ENCODE measurements around the gene CABCOCO1.
A peak's percentile ranks its signal among the peaks of the same experiment; 100 is the strongest.
"Not testable (repeated sequence)": the region's sequence is repeated elsewhere in the genome, so short reads cannot be mapped to it uniquely, and the experiment has no call there.

CABCOCO1 gene

DNA sequence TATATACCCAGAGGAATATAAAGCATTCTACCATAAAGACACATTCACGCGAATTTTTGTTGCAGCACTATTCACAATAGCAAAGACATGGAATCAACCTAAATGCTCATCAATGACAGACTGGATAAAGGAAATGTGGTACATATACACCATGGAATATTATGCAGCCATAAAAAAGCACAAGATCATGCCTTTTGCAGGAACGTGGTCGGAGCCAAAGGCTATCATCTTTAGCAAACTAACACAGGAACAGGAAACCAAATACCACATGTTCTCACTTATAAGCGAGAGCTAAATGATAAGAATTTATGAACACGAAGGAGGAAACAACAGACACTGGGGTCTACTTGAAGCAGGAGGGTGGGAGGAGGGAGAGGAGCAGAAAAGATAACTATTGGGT, 74.7 kb downstream of the CABCOCO1 start:
- H3K9ac ChIP-seq (ENCODE audit: low read length); H3K4me1 ChIP-seq (ENCODE audit: control insufficient read depth, insufficient read depth, low read length); H3K27me3 ChIP-seq (ENCODE audit: control insufficient read depth, insufficient read depth, low read length); H3K36me3 ChIP-seq (ENCODE audit: control insufficient read depth, insufficient read depth, low read length); H3K27ac ChIP-seq (ENCODE audit: low read depth, low read length); H3K4me3 ChIP-seq (ENCODE audit: low read depth, low read length); H3K9me3 ChIP-seq (ENCODE audit: control insufficient read depth, insufficient read depth, low read depth, low read length): not testable (repeated sequence)

DNA sequence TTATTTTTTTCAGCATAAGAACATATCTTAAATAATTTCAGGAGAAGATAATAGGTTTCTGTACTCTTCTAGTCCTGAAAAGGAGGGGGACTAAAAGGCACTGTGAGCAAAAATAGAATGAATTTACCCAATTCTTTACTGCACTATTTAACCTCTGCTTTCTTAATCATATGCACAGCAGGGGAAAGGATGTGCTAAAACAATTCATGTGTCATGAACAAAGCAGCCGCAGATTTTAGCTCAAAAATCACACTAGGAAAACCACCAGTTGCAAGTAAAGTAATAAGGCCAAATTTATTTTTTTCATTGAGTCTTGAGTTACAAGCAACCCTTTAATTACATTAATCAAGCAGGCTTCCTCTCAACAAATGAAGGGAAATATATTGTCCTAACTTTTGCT, 80.1 kb downstream of the CABCOCO1 start:
- H3K9ac ChIP-seq (ENCODE audit: low read length) = no peak overlapping the region
- no peaks in the 10 kb centered on the region for H3K4me1 ChIP-seq (ENCODE audit: control insufficient read depth, insufficient read depth, low read length)
- no peaks in the 10 kb centered on the region for H3K27me3 ChIP-seq (ENCODE audit: control insufficient read depth, insufficient read depth, low read length)
- H3K36me3 ChIP-seq (ENCODE audit: control insufficient read depth, insufficient read depth, low read length) = no peaks in the 10 kb centered on the region
- H3K9me3 ChIP-seq (ENCODE audit: control insufficient read depth, insufficient read depth, low read depth, low read length) = no peaks in the 10 kb centered on the region
- H3K27ac ChIP-seq (ENCODE audit: low read depth, low read length) = no peak overlapping the region
- H3K4me3 ChIP-seq (ENCODE audit: low read depth, low read length) = no peak overlapping the region

DNA sequence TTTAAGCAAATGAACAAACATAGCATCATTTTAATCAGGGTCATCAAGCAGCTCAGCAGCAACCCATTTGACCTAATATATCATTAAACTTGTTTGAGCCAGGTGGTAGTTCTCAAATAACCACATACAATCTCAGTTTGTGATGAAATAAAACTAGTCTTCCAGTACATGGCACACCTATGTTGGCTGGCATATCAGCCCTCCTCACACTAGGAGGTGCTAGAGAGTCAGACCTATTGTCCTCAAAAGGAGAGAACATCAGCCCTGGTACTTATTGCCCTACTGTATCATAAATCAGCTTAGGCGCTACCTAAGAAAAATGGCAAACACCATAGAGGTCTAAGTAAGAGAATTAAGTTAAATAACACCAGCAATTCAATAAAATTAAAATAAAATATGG, 81.7 kb downstream of the CABCOCO1 start:
- Histone ChIP-seq H3K4me3 (ENCODE audit: low read depth, low read length) (no peak overlapping the region), H3K27me3 (ENCODE audit: control insufficient read depth, insufficient read depth, low read length) (no peaks in the 10 kb centered on the region), H3K4me1 (ENCODE audit: control insufficient read depth, insufficient read depth, low read length) (no peaks in the 10 kb centered on the region), H3K27ac (ENCODE audit: low read depth, low read length) (no peak overlapping the region), H3K36me3 (ENCODE audit: control insufficient read depth, insufficient read depth, low read length) (no peaks in the 10 kb centered on the region), H3K9me3 (ENCODE audit: control insufficient read depth, insufficient read depth, low read depth, low read length) (no peaks in the 10 kb centered on the region), H3K9ac (ENCODE audit: low read length) (no peak overlapping the region)

DNA sequence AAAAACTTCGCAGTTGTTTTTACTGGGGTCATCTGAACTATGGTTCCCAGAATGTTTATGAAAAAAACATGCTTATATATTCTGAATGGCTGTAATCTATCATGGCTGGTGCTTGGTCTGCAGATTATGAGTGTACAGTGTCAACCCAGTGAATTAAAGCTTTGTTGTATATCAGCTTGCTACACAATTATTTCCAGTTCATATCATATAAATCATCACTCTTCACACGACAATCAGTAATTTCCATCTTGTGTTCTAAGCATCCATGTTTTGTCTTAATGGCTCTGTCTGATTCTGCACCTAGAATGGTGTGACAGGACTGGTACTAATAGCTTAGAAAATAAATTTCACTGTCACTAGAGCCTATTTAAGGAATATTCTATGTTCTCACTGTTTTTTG, 83.6 kb downstream of the CABCOCO1 start:
- Histone ChIP-seq H3K4me3 (ENCODE audit: low read depth, low read length) (no peak overlapping the region), H3K9me3 (ENCODE audit: control insufficient read depth, insufficient read depth, low read depth, low read length) (no peaks in the 10 kb centered on the region), H3K27me3 (ENCODE audit: control insufficient read depth, insufficient read depth, low read length) (no peaks in the 10 kb centered on the region), H3K27ac (ENCODE audit: low read depth, low read length) (no peak overlapping the region), H3K36me3 (ENCODE audit: control insufficient read depth, insufficient read depth, low read length) (no peaks in the 10 kb centered on the region), H3K9ac (ENCODE audit: low read length) (no peak overlapping the region), H3K4me1 (ENCODE audit: control insufficient read depth, insufficient read depth, low read length) (no peaks in the 10 kb centered on the region)

DNA sequence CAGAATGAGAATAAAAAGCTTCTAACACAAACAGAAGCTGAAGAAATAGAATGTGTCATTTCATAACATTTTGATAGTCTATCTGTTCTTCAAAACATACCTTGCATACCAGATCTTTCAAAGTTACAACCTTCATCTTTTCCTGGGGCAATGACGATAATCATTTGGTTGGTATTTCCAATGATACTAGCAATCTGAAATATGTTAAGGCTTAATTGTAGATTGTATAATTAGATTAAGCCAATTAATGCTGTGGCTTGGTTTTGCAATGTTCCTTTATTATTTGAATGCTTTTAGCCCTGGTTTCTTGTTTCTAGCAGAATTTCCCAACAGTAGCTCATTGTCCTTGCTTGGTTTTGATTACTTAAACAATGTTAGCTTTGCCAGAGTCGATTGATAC, 84.6 kb downstream of the CABCOCO1 start:
- Histone ChIP-seq H3K4me3 (ENCODE audit: low read depth, low read length) (no peak overlapping the region), H3K4me1 (ENCODE audit: control insufficient read depth, insufficient read depth, low read length) (no peaks in the 10 kb centered on the region)

DNA sequence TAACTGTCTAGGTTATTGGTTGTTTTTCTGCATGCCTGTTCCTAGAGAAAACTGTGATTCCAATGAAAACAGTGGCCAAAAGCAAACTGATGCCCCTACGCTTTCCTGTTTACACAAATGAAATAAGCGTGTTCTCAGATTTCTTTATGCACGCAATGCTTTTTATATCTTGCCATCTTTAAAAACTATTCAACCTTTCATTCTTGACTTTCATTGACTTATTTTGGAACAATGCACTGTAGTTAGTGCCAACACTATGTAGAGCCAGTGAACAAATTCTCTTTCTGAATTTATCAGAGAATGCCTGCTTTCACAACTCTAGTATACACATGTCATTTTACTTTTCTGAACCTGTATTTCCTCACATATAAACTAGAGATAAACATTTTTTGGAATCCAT, 86.6 kb downstream of the CABCOCO1 start:
- no peak overlapping the region for H3K4me3 ChIP-seq (ENCODE audit: low read depth, low read length)
- H3K27ac ChIP-seq (ENCODE audit: low read depth, low read length) = no peak overlapping the region
- peaks cover 1% of the 10 kb centered on the region; the same call in 1 of the 2 replicates for H3K4me1 ChIP-seq (ENCODE audit: control insufficient read depth, insufficient read depth, low read length)
- H3K9me3 ChIP-seq (ENCODE audit: control insufficient read depth, insufficient read depth, low read depth, low read length) = no peaks in the 10 kb centered on the region
- H3K36me3 ChIP-seq (ENCODE audit: control insufficient read depth, insufficient read depth, low read length) = no peaks in the 10 kb centered on the region
- H3K9ac ChIP-seq (ENCODE audit: low read length) = no peak overlapping the region
- H3K27me3 ChIP-seq (ENCODE audit: control insufficient read depth, insufficient read depth, low read length) = no peaks in the 10 kb centered on the region

More for the DNA sequence above, 84.6 kb downstream of the CABCOCO1 start:
- no peak overlapping the region for H3K27ac ChIP-seq (ENCODE audit: low read depth, low read length)
- H3K36me3 ChIP-seq (ENCODE audit: control insufficient read depth, insufficient read depth, low read length) = no peaks in the 10 kb centered on the region
- H3K9me3 ChIP-seq (ENCODE audit: control insufficient read depth, insufficient read depth, low read depth, low read length) = no peaks in the 10 kb centered on the region
- H3K9ac ChIP-seq (ENCODE audit: low read length) = no peak overlapping the region
- H3K27me3 ChIP-seq (ENCODE audit: control insufficient read depth, insufficient read depth, low read length) = no peaks in the 10 kb centered on the region

DNA sequence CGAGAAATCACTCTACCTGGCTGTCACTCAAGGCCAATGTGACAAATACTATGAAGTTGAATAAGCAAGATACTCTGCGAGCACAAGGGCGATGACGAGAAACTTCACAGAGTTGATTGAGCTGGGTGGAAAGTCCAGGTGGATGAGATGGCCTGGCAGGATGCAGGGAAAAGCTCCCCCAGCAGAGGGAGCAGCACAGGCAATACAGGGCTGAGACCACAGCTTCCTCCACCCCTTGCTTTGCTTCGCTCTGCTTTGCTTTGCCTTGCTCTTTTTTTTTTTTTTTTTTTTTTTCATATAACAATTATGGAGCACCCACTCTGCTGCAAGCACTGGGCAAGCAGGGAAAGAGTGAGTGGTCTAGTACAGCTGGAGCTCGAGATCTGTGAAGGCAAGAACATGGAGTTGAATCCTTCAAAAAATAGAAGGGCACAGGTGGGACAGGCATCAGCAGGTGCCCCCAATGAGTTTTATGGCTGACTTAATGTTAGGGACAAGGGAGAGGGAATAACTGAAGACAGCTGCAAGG, 88.3 kb downstream of the CABCOCO1 start:
- no peaks in the 10 kb centered on the region for H3K27me3 ChIP-seq (ENCODE audit: control insufficient read depth, insufficient read depth, low read length)
- H3K9ac ChIP-seq (ENCODE audit: low read length) = no peak overlapping the region
- no peak overlapping the region for H3K4me3 ChIP-seq (ENCODE audit: low read depth, low read length)

DNA sequence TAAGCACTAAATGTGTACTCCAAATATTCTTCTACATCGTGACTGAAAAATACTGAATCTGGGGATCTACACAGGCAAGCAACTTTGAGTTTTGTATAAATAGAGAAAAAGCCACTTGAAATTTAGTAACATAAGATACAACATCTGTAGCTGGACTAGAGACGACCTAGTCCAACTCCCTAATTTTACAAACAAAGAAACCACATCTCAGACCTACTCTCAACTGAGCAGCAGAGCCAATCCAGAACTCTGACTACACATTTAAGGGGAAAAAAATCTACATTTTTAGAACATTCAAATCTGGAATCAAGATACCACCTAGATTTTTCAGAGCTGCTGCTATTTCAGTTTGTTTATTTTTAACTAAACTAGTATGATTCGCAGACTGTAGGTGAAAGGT, 88.9 kb downstream of the CABCOCO1 start:
- Histone ChIP-seq H3K27ac (ENCODE audit: low read depth, low read length) (no peak overlapping the region), H3K9ac (ENCODE audit: low read length) (no peak overlapping the region), H3K36me3 (ENCODE audit: control insufficient read depth, insufficient read depth, low read length) (no peaks in the 10 kb centered on the region), H3K4me3 (ENCODE audit: low read depth, low read length) (no peak overlapping the region), H3K27me3 (ENCODE audit: control insufficient read depth, insufficient read depth, low read length) (no peaks in the 10 kb centered on the region), H3K4me1 (ENCODE audit: control insufficient read depth, insufficient read depth, low read length) (peaks cover 8% of the 10 kb centered on the region), H3K9me3 (ENCODE audit: control insufficient read depth, insufficient read depth, low read depth, low read length) (no peaks in the 10 kb centered on the region)

More for the DNA sequence above, 88.3 kb downstream of the CABCOCO1 start:
- Histone ChIP-seq H3K9me3 (ENCODE audit: control insufficient read depth, insufficient read depth, low read depth, low read length) (no peaks in the 10 kb centered on the region), H3K27ac (ENCODE audit: low read depth, low read length) (no peak overlapping the region), H3K36me3 (ENCODE audit: control insufficient read depth, insufficient read depth, low read length) (no peaks in the 10 kb centered on the region), H3K4me1 (ENCODE audit: control insufficient read depth, insufficient read depth, low read length) (peaks cover 8% of the 10 kb centered on the region)

DNA sequence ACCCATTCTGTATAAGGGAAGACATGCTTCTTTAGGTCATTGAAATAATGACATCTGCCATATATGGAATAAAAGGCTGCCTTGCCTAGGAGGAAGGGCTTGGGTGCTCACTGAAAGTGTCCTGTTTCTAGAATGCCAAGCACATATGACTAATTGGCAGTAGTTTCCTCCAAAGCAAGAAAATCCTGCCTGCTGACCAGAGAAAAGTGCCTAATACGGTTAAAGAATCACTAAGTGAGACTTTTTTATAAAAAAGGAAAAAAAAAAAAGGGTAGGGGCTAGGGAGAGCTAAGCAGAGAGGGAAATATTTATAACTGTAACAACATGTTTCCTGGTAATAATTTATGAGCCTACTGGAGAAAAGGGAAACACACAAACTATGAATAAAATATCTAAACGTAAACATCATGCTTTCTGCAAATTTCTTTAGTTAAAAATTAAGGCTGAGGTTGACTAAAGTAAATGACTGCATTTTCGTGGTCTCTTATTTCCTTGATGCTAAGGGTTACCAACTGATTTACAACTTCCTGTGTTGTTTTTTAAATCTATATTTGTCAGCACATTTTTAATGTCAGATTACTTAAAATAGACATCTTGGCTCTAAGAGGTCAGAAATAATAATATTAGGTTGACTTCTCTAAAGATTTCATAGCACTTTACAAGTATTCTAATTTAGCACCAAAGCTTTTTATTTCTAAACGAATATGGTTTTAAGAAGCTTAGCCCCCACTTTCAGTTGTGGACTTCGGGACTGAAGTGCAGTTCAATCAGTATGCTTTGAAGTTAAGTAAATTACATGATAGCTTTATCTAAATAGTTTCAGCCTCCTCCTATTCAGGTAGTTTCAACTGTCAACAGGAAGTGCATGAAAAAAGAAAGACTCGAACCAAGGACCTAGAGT, 89.6 kb downstream of the CABCOCO1 start:
- H3K4me3 ChIP-seq (ENCODE audit: low read depth, low read length) = no peak overlapping the region
- peaks cover 8% of the 10 kb centered on the region for H3K4me1 ChIP-seq (ENCODE audit: control insufficient read depth, insufficient read depth, low read length)
- H3K36me3 ChIP-seq (ENCODE audit: control insufficient read depth, insufficient read depth, low read length) = no peaks in the 10 kb centered on the region
- H3K27me3 ChIP-seq (ENCODE audit: control insufficient read depth, insufficient read depth, low read length) = no peaks in the 10 kb centered on the region
- H3K9ac ChIP-seq (ENCODE audit: low read length) = no peak overlapping the region
- no peaks in the 10 kb centered on the region for H3K9me3 ChIP-seq (ENCODE audit: control insufficient read depth, insufficient read depth, low read depth, low read length)
- H3K27ac ChIP-seq (ENCODE audit: low read depth, low read length) = 0 out of 2 replicates have a peak overlapping the region, but pooled peaks have one; percentile 13

DNA sequence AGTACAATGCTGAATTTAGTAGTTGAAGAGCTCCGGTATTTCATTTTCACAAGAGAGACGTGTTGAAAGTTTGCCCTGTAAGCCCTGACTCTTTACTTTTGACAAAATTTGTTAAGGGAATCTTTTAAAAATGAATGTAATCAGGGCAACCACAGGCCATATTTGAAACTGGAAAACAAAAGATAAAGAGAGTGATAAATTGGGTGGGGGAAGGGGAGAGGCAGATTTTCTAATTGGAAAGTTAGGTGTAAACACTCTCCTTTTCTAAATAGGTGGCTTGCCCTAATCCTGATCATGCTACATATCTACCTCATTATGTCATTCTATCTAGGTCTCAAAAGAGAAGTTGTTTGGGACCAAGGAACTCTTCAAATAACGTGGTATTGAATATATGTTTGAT, 90.7 kb downstream of the CABCOCO1 start:
- no peak overlapping the region for H3K9ac ChIP-seq (ENCODE audit: low read length)
- no peak overlapping the region for H3K27ac ChIP-seq (ENCODE audit: low read depth, low read length)

More for the DNA sequence above, 90.7 kb downstream of the CABCOCO1 start:
- Histone ChIP-seq H3K4me3 (ENCODE audit: low read depth, low read length) (no peak overlapping the region), H3K9me3 (ENCODE audit: control insufficient read depth, insufficient read depth, low read depth, low read length) (no peaks in the 10 kb centered on the region), H3K27me3 (ENCODE audit: control insufficient read depth, insufficient read depth, low read length) (no peaks in the 10 kb centered on the region), H3K36me3 (ENCODE audit: control insufficient read depth, insufficient read depth, low read length) (no peaks in the 10 kb centered on the region), H3K4me1 (ENCODE audit: control insufficient read depth, insufficient read depth, low read length) (peaks cover 8% of the 10 kb centered on the region)

Data from HUES6 (cell line).